Left ventricle myocardium superior (tissue), 1 donor: Measurements from ENCODE around the gene FAM117A. TPM values are rescaled to one million over a fixed set of nuclear protein-coding genes. Genes with fewer than 3 reads are reported as not detected.

Experiments
- total RNA-seq: library from RNA; stranded (reverse); fragmentation: NEBNext Ultra II Directional; extraction: Animal tissue kit (Norgen Biotek cat#: 25700); gene quantifications from one replicate; pipeline ENCODE4 v1.2.1, GENCODE V29; 2021
- donor health status: DM: no; HTN: yes; CAD: no; lungs with severe emphysema.

FAM117A gene
- total RNA-seq, 1 donor from 2014 or later, result 11.2 TPM

Other genes starting within 250 kb of the FAM117A start
- 3.4 TPM for gene NXPH3, start 188.3 kb downstream of the FAM117A start, total RNA-seq
- 77.8 TPM for gene SPOP, start 86.0 kb downstream of the FAM117A start, total RNA-seq
- gene SLC35B1, start 56.2 kb downstream of the FAM117A start, total RNA-seq, result 61.5 TPM
- gene KAT7, start 24.6 kb upstream of the FAM117A start, total RNA-seq, result 52.8 TPM
- gene TAC4, start 83.9 kb upstream of the FAM117A start, total RNA-seq, result not detected
- gene DLX4, start 205.1 kb upstream of the FAM117A start, total RNA-seq, result not detected
- gene DLX3, start 231.1 kb upstream of the FAM117A start, total RNA-seq, result not detected